ENCODE results near the gene PTPN23.

Gene PTPN23

DNA sequence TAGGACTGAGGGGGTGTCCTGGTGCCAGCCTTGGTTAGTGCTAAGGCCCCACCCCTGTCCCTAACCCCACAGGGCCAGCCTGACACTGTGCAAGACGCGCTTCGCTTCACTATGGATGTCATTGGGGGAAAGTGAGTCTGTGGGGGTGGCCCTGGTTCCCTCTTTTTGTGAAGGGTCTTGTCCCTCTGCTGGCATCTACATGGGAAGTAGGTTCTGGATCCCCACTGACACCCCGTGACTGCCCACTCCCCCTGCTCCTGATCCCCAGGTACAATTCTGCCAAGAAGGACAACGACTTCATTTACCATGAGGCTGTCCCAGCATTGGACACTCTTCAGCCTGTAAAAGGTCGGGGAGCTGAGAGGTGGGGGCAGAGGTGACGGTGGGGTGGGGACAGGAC, 26.4 kb downstream of the PTPN23 start:
- DNase-seq (ENCODE audit: low read depth), result no peak

DNA sequence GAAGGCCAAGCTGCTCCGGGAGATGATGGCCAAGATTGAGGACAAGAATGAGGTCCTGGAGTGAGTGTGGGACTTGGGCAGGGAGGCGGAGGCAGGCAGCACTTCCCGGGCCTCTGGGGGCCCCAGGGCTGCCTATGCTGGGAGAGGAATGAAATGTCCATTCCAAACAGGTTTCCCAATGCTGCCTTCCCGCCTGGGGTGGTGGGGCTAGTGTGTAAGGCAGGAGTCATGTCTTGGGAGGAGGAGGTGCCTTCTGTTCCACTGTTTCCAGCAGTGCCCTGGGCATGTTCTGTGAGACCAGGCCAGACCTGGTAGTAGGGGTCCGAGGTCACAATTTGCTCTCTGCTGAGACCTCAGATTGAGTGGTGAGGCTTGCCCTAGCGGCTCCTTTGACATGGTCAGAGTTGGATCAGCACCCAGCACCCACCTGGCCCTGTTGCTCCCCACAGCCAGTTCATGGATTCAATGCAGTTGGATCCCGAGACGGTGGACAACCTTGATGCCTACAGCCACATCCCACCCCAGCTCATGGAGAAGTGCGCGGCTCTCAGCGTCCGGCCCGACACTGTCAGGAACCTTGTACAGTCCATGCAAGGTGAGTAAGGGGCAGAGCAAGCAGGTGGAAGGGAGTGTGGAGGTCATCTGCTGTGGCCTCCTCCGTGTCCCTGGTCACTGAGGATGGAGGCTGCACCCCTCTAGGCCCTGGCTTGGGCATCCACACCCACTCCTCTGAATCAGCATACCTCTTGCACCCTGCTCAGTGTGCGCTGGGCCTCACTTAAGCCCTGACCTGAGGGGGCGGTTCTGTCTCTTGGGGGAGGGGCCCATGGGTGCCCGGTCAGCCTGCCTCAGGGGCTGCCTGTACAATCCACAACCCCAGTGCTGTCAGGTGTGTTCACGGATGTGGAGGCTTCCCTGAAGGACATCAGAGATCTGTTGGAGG, 27.3 kb downstream of the PTPN23 start:
- no peak for DNase-seq (ENCODE audit: low read depth)

DNA sequence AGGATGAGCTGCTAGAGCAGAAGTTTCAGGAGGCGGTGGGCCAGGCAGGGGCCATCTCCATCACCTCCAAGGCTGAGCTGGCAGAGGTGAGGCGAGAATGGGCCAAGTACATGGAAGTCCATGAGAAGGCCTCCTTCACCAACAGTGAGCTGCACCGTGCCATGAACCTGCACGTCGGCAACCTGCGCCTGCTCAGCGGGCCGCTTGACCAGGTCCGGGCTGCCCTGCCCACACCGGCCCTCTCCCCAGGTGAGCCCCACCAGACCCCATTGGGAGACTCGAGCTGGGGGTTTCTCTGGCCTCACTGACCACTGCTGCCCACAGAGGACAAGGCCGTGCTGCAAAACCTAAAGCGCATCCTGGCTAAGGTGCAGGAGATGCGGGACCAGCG, 28.0 kb downstream of the PTPN23 start:
- no peak for DNase-seq (ENCODE audit: low read depth)

DNA sequence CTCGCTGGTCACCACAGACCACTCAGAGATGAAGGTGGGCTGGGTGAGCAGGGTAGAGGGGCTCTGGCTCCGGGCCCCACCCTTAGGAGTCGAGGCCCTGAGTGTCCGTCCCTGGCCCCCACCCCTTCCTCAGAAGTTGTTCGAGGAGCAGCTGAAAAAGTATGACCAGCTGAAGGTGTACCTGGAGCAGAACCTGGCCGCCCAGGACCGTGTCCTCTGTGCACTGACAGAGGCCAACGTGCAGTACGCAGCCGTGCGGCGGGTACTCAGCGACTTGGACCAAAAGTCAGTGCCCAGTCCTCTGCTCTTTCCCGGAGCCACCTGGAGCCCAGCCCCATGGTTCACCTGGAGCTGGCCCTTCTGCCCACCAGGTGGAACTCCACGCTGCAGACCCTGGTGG, 28.5 kb downstream of the PTPN23 start:
- no peak for DNase-seq (ENCODE audit: low read depth)

DNA sequence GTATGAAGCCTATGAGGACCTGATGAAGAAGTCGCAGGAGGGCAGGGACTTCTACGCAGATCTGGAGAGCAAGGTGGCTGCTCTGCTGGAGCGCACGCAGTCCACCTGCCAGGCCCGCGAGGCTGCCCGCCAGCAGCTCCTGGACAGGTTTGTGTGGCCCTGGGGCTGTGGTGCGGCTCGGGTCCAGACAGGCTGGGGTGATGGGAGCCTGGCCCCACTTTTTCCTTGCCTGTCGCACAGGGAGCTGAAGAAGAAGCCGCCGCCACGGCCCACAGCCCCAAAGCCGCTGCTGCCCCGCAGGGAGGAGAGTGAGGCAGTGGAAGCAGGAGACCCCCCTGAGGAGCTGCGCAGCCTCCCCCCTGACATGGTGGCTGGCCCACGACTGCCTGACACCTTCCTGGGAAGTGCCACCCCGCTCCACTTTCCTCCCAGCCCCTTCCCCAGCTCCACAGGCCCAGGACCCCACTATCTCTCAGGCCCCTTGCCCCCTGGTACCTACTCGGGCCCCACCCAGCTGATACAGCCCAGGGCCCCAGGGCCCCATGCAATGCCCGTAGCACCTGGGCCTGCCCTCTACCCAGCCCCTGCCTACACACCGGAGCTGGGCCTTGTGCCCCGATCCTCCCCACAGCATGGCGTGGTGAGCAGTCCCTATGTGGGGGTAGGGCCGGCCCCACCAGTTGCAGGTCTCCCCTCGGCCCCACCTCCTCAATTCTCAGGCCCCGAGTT, 29.0 kb downstream of the PTPN23 start:
- no peak for DNase-seq (ENCODE audit: low read depth)

DNA sequence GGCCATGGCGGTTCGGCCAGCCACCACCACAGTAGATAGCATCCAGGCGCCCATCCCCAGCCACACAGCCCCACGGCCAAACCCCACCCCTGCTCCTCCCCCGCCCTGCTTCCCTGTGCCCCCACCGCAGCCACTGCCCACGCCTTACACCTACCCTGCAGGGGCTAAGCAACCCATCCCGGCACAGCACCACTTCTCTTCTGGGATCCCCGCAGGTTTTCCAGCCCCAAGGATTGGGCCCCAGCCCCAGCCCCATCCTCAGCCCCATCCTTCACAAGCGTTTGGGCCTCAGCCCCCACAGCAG, 29.5 kb downstream of the PTPN23 start:
- DNase-seq (ENCODE audit: low read depth), result no peak

DNA sequence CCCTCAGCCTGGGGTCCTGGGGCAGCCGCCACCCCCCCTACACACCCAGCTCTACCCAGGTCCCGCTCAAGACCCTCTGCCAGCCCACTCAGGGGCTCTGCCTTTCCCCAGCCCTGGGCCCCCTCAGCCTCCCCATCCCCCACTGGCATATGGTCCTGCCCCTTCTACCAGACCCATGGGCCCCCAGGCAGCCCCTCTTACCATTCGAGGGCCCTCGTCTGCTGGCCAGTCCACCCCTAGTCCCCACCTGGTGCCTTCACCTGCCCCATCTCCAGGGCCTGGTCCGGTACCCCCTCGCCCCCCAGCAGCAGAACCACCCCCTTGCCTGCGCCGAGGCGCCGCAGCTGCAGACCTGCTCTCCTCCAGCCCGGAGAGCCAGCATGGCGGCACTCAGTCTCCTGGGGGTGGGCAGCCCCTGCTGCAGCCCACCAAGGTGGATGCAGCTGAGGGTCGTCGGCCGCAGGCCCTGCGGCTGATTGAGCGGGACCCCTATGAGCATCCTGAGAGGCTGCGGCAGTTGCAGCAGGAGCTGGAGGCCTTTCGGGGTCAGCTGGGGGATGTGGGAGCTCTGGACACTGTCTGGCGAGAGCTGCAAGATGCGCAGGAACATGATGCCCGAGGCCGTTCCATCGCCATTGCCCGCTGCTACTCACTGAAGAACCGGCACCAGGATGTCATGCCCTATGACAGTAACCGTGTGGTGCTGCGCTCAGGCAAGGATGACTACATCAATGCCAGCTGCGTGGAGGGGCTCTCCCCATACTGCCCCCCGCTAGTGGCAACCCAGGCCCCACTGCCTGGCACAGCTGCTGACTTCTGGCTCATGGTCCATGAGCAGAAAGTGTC, 30.2 kb downstream of the PTPN23 start:
- no peak for DNase-seq (ENCODE audit: low read depth)

DNA sequence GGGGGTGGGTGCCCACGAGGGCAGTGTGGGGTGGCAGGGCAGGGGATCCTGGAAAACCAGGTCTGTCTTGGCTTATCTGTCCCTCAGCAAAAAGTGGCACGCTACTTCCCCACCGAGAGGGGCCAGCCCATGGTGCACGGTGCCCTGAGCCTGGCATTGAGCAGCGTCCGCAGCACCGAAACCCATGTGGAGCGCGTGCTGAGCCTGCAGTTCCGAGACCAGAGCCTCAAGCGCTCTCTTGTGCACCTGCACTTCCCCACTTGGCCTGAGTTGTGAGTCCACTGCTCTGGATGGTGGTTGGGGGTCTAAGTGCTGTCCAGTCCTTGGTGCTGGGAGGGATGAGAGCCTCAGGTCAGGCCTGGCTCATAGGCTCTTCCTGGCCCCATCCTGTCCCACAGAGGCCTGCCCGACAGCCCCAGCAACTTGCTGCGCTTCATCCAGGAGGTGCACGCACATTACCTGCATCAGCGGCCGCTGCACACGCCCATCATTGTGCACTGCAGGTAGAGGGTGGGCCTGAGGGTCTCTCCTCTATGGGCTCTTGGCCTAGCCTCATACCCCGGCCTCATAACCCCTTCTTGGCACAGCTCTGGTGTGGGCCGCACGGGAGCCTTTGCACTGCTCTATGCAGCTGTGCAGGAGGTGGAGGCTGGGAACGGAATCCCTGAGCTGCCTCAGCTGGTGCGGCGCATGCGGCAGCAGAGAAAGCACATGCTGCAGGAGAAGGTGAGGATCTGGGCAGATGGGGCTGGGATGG, 31.1 kb downstream of the PTPN23 start:
- no peak for DNase-seq (ENCODE audit: low read depth)

DNA sequence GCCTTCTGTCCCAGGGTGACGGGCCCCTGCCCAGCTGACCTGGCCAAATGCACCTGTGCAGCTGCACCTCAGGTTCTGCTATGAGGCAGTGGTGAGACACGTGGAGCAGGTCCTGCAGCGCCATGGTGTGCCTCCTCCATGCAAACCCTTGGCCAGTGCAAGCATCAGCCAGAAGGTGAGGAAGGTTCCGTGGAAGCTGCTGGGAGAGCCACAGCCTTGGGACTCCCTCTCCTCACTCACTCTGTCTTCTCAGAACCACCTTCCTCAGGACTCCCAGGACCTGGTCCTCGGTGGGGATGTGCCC, 31.6 kb downstream of the PTPN23 start:
- DNase-seq (ENCODE audit: low read depth), result no peak

DNA sequence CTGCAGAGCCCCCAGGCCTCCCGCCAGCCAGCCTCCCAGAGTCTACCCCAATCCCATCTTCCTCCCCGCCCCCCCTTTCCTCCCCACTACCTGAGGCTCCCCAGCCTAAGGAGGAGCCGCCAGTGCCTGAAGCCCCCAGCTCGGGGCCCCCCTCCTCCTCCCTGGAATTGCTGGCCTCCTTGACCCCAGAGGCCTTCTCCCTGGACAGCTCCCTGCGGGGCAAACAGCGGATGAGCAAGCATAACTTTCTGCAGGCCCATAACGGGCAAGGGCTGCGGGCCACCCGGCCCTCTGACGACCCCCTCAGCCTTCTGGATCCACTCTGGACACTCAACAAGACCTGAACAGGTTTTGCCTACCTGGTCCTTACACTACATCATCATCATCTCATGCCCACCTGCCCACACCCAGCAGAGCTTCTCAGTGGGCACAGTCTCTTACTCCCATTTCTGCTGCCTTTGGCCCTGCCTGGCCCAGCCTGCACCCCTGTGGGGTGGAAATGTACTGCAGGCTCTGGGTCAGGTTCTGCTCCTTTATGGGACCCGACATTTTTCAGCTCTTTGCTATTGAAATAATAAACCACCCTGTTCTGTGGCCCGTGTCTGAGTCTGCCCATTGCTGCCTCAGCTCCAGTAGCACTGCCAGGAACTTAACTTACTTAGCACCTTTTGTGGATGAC, 32.2 kb downstream of the PTPN23 start:
- no peak for DNase-seq (ENCODE audit: low read depth)

DNA sequence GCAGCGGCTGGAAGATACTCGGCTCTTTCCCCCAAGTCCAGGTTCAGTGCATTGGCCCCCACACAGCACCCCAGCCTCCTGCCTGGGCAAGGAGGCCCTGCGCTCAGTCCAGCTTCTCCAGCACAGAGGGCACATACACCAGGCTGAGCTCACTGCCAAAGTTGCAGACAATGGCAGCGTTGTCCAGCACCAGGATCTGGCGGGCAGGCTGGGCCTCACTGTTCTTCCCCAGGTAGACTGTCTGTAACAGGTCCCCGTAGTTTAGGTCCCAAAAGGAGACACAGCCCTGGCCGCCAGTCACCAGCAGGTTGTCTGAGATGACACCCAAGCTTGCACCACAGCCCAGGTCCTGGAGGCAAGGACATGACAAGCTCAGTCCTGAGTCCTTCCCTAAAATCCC, 32.9 kb downstream of the PTPN23 start:
- no peak for DNase-seq (ENCODE audit: low read depth)

DNA sequence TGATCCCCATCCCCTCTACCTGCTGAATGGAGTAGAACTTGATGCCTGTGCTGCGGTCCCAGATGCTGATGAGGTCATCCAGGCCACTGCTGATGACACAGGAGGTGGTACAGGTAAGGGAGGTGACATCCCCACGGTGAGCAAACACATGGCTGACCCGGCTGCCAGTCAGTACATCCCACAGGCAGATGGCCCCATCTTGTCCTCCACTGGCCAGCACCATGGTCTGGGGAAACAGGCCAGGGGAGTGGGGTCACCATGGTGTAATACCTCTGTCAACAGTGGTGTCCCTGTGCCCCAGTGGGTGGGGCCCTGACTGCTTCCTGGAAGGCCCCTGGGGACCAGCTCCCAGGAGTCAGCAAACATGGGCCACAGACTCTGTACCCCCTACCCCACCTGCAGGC, 33.3 kb downstream of the PTPN23 start:
- no peak for DNase-seq (ENCODE audit: low read depth)

DNA sequence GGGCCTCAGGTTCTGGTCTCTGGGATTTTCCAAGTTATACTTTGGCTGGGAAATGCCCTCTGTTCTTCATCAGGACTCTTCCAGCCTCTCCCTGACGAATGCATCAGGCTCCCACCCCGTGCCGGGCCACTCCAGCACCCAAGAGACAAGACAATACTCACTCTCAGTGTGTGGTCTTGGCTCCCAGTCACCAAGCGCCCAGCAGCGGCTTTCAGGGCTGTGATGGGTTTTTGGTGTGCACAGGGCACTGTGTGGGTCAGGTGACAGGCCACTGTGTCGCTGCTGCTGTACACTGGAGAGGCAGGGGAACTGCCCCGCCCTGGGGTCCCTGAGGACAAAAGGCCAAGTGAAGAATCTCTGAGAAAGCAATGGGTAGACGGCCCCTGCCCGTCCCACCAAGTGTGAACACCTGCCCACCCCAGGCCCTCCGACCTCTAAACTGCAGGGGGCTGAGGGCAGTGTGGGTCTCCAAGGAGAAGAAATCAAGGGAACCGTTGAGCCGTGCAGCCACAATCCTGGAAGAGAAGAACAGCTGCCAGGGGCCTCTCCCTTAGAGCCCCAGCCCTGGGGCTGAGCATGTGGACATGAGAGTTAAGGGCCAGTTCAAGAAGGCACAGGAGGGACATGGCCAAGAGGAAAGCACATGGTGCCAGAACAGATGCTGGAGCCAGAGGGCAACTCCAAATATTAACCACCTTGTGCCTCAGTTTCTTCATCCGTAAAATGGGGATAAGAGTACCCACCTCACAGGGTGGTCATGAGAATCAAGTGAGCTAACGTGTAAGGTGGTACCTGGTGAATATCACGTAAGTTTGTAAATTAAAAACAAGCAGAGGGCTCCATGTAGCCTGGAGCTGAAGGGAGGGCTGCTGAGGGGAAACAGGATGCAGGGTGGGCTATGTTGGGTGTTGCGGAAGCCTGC, 34.1 kb downstream of the PTPN23 start:
- DNase-seq (ENCODE audit: low read depth), result no peak

DNA sequence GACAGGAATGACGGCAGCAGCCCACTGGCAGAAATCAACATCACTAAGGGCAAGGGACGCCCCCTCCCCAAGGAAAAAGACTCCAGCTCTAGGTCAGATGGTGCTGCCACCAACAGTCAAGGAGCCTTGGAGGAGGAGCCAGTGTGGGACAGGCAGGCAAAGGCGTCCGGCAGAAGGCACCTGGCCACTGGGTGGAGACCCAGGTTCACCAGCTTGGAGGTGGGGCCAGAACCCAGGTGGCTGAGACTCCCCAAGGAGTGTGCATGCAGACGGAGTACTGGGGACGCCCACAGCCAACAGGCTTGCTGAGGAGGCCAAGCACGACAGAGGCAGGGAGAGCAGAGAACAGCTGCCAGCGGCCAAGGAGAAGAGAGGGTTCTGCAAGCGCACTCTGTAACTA, 35.2 kb downstream of the PTPN23 start:
- no peak for DNase-seq (ENCODE audit: low read depth)

DNA sequence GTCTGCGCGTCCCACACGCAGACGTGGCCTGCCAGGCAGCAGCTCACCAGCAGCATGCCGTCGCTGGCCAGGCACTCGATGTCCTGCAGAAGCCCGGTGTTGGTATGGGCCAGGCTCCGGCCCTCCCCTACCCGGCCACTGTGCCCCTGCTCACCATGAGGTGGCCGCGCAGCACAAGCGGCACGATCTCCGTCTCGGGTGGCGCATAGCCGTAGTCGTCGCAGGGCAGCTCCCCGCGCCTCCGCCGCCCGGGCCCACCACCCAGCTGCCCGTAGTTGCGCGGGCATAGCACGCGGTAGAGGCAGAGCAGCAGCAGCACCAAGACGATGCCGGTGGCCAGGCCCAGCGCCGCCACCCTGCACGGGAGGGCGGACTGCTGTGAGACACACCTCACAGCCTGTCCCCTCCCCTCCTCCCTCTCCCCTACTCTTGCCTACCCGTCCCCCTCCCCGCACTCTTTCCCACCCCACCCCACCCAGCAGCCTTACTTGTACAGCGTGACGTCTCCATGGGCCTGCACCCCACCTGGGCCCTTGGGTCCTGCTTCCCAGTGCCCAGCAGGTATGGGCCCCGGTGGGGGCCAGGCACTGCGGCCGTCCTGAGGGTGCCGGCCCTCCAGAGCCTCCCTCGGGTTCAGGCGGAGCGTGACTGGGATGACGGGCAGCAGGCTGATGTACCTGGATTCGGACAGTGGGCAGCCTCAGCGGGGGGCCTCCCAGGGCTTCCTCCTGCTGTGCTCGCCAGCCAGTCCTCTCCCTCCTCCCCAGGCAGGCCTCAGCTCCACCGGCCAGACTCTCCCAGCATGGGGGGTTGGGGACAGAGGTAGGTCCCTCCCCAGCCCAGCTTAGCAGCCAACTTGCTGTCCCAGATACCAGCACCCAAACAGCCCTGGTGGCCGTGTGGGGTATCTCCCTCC, 37.6 kb downstream of the PTPN23 start:
- DNase-seq (ENCODE audit: low read depth), result no peak

DNA sequence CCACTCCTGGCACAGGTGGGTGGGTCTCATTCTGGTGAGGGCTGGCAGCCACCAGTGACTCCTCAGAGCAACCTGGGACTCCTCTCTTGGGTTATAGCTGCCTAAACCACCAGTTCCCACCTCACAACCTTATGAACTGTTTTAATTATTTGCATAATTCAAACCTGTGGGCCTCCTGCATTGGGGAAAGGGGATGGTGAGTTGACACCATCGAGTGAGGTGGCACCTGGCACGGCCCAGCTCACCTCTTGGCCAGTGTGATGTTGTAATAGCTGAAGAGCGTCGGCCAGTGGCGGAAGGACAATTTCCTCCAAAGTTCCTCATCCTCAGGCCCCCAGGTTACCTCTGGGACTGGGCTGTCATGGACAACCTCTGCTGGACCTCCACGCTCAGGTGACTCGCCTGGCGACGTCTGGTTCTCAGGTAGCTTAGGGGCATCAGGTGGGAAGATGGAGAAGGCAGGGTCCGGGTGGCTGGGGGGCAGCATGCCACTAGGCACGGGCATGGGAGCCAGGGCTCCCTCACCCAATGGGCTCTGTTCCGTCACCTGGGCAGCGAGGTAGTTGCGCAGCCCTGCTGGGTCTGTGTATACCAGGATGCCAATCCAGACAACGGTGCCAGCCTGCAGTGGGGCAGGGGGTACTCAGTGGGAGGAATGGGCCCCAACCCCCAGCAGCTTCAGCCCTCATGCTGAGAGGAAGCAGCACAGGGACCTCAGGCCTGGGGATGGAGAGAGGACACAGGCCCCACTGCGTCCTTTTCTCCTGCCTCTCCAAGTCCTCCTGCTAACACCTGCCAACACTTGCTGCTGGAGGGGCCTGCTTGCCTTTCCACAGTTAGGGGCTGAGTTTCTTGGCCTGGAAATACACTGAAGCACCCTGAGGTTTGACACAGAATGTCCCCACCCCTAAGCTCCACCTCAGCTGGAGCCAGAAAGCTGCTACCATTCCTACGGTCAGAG, 38.5 kb downstream of the PTPN23 start:
- no peak for DNase-seq (ENCODE audit: low read depth)

DNA sequence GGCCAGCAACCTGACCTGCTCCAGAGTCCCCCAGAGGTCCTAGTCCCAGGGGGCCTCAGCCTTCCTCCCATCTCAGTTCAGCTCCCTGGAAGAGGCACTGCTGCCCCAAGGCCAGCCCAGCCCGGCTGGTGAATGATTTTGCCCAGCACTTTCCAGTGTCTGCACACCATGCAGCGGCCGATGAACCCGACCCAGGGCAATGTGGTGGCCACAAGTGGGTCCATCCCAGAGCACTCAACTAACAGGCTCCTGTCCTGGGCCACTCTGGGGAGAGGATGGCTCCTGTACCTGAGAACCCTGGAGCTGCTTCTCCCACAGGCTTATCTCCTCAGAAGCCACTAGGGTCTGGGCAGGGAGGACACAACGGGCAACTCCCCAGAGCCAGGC, 39.2 kb downstream of the PTPN23 start:
- DNase-seq (ENCODE audit: low read depth), result no peak

Measured in GM04503 (cell line).